ENCODE data around the gene OLFM1. TPM values are rescaled to one million over a fixed set of nuclear protein-coding genes. Genes with fewer than 3 reads are reported as not detected.

Gene OLFM1
- total RNA-seq, 4 donors from 2014 or later = 0.64 to 17.5 (median 10.9) TPM

DNA sequence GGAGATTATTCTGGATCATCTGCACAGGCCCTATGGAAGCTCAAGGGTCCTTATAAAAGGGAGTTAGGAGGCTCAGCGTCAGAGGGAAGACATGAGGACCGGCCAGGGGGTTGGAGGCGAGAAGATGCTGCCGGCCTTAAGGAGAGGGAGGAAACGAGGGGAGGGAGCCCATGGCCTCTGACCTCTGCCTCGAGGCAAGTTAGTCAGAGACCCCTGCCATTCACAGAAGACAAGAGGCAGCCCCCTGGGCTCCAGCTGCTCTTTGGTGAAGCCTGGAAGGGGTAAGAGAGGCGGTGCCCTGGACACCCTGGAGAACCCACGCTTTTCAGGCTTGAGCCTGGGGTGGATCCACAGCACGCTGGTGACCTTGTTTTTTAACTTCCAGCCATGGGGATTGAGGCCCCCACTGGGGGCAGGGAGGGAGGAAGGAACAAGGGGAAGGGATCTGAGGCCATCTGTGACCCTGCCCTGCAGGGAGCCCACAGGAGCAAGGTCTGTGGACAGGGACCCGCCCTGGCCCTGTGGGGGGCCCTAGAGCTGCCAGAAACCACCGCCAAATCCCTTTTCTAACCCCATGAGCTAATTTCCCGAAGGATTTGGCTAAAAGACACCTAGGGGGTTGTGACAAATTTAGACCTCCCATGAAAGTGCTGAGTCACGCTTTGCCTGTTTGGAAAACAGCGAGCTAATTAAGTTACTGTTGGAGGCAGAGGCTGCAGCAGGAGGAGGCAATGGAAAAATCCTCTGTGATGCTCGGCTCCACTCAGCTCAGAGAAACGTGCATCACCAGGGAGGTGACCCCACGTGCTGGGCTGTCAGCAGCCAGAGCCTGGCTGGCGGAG is 49.7 kb downstream of the OLFM1 start:
- Histone ChIP-seq H3K9me3 (peaks cover 0 to 8% (median 0%) of the 10 kb centered on the region in 3 donors), H3K4me3 (no peak overlapping the region), H3K4me1 (peaks cover 8 to 23% (median 21%) of the 10 kb centered on the region in 3 donors), H3K36me3 (no peaks in the 10 kb centered on the region), H3K27me3 (peaks cover 0 to 33% (median 0%) of the 10 kb centered on the region in 4 donors), H3K27ac (no peak overlapping the region)
- 35 to 61% methylated on average over 10 to 11 of the region's 18 CpGs for WGBS, 2 donors
- TF ChIP-seq POLR2A (IDR thresholded peaks at IDR 0.05) = no peak
- no peak for TF ChIP-seq CTCF (IDR thresholded peaks at IDR 0.05)
- intact Hi-C loops (cut with DNase I) = no loop called here
- no peak for DNase-seq

GRCh38 chr9:135138078-135138855 is 50.8 kb downstream of the OLFM1 start:
- Histone ChIP-seq H3K27ac (no peak overlapping the region), H3K36me3 (no peaks in the 10 kb centered on the region), H3K27me3 (peaks cover 0 to 31% (median 0%) of the 10 kb centered on the region in 4 donors), H3K4me3 (no peak overlapping the region), H3K4me1 (peaks cover 8 to 23% (median 21%) of the 10 kb centered on the region in 3 donors), H3K9me3 (peaks cover 0 to 8% (median 0%) of the 10 kb centered on the region in 3 donors)
- no peak for DNase-seq
- 87 to 90% methylated on average over 4 to 5 of the region's 10 CpGs for WGBS, 2 donors
- TF ChIP-seq POLR2A (IDR thresholded peaks at IDR 0.05) = no peak
- TF ChIP-seq CTCF (IDR thresholded peaks at IDR 0.05) = no peak
- intact Hi-C loops (cut with DNase I) = no loop called here

- Histone ChIP-seq H3K4me3 (no peak overlapping the region), H3K9me3 (peaks cover 0 to 8% (median 0%) of the 10 kb centered on the region in 3 donors), H3K27ac (no peak overlapping the region), H3K4me1 (peaks cover 8 to 21% (median 19%) of the 10 kb centered on the region in 3 donors), H3K27me3 (peaks cover 0 to 34% (median 0%) of the 10 kb centered on the region in 4 donors), H3K36me3 (no peaks in the 10 kb centered on the region)
- TF ChIP-seq POLR2A (IDR thresholded peaks at IDR 0.05) (no peak), CTCF (IDR thresholded peaks at IDR 0.05) (no peak)
- no peak for DNase-seq
- 85 to 100% methylated on average over 2 of the region's 2 CpGs for WGBS, 2 donors
- intact Hi-C loops (cut with DNase I) = no loop called here
Measured at GRCh38 chr9:135139366-135139959, 52.0 kb downstream of the OLFM1 start.

- TF ChIP-seq POLR2A (IDR thresholded peaks at IDR 0.05) = no peak
- no peaks in the 10 kb centered on the region for H3K36me3 ChIP-seq
- no peak overlapping the region for H3K27ac ChIP-seq
- no peak overlapping the region for H3K4me3 ChIP-seq
- H3K9me3 ChIP-seq = peaks cover 0 to 8% (median 0%) of the 10 kb centered on the region in 3 donors
- DNase-seq = no peak
- H3K27me3 ChIP-seq = peaks cover 0 to 44% (median 0%) of the 10 kb centered on the region in 4 donors
- peaks cover 8 to 26% (median 25%) of the 10 kb centered on the region in 3 donors for H3K4me1 ChIP-seq
- intact Hi-C loops (cut with DNase I) = no loop called here
- WGBS, 2 donors = 88 to 89% methylated on average over 2 of the region's 2 CpGs
Measured at GRCh38 chr9:135141183-135141774, 53.8 kb downstream of the OLFM1 start.

- DNase-seq = no peak
- no peak overlapping the region for H3K27ac ChIP-seq
- H3K9me3 ChIP-seq = no peaks in the 10 kb centered on the region
- H3K27me3 ChIP-seq = peaks cover 0 to 68% (median 0%) of the 10 kb centered on the region in 4 donors
- 0 to 22% methylated on average over 2 to 7 of the region's 16 CpGs for WGBS, 2 donors
- H3K36me3 ChIP-seq = no peaks in the 10 kb centered on the region
- intact Hi-C loops (cut with DNase I) = no loop called here
- peaks cover 0 to 13% (median 12%) of the 10 kb centered on the region in 3 donors for H3K4me1 ChIP-seq
- TF ChIP-seq POLR2A (IDR thresholded peaks at IDR 0.05) (no peak), CTCF (IDR thresholded peaks at IDR 0.05) (no peak)
- no peak overlapping the region for H3K4me3 ChIP-seq
Measured at GRCh38 chr9:135144581-135145170, 57.2 kb downstream of the OLFM1 start.

Data from esophagus squamous epithelium (tissue), 5 donors.